GM12801 (cell line): ENCODE measurements around the gene IKZF3.

Source experiments
- CTCF ChIP-seq: IDR thresholded peaks from one replicate; pipeline ENCODE4 v1.5.1; 2011; ENCODE audit warnings: control low read depth; ENCODE audit not compliant: insufficient read length; ENCODE audit errors: extremely low read depth

Gene IKZF3

GRCh38 chr17:39754958-39755553 is 109.1 kb downstream of the IKZF3 start:
- no peak for TF ChIP-seq CTCF

- TF ChIP-seq CTCF = no peak
These were observed 109.8 kb downstream of the IKZF3 start for GRCh38 chr17:39754161-39754957.

GRCh38 chr17:39753514-39754160 is 110.5 kb downstream of the IKZF3 start:
- TF ChIP-seq CTCF = no peak

- no peak for TF ChIP-seq CTCF
These were observed 111.8 kb downstream of the IKZF3 start for GRCh38 chr17:39752241-39752881.

GRCh38 chr17:39751637-39752036 is 112.5 kb downstream of the IKZF3 start:
- TF ChIP-seq CTCF = no peak

GRCh38 chr17:39751016-39751543 is 113.0 kb downstream of the IKZF3 start:
- no peak for TF ChIP-seq CTCF
